ENCODE data around the gene NXPE3. TPM values are rescaled to one million over a fixed set of nuclear protein-coding genes. Genes with fewer than 3 reads are reported as not detected.
A peak's percentile ranks its signal among the peaks of the same experiment; 100 is the strongest.
"Not testable (repeated sequence)": the region's sequence is repeated elsewhere in the genome, so short reads cannot be mapped to it uniquely, and the experiment has no call there.

The NXPE3 gene
- total RNA-seq, 3 donors from 2014 or later (not counting 1 experiment from before 2014, with no cell fraction given) = 17.0 to 27.1 (median 21.1) TPM

DNA sequence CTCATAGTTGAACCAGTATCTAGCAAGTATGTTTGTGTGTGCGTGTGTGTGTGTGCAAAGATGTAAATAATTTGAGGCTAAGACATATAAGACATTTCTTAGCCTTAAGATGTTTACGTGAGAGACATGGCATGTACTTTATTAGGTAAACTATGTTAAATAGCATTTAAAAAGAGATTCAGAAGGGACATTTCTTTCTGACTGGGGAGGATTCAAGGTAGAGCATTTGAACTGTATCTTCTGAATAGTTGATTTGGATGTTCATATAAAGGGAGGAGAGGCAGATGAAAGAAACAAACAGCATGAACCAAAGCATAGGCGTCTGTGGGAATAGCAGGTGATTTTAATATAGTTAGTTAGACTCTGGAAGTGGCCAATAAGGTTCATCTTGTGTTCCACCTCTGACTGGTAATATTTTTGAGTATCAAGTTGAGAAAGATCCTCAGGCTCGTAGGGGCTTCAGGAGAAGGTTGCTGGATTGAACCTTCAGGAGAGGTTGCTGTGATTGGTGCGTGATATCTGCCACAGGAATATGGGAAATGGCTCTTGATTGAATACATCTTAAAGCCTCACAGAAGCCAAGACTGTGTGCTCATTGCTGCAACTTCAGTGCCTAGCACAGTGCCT is 82.9 kb downstream of the NXPE3 start:
- Histone ChIP-seq H3K9me3 (ENCODE audit: control insufficient read depth, insufficient read depth, low read length) (no peaks in the 10 kb centered on the region), H3K4me1 (ENCODE audit: control insufficient read depth, insufficient read depth, low read length) (no peaks in the 10 kb centered on the region), H3K4me3 (ENCODE audit: low read length) (no peak overlapping the region), H3K27me3 (ENCODE audit: control insufficient read depth, insufficient read depth, low read length) (no peaks in the 10 kb centered on the region), H3K36me3 (ENCODE audit: control insufficient read depth, insufficient read depth, low read length) (peaks cover 47% of the 10 kb centered on the region), H3K27ac (ENCODE audit: low read length) (no peak overlapping the region)
- DNase-seq (no peak), ATAC-seq (peak in 2 of 3 donors; percentile 4 to 12)
- Mint-ChIP-seq H3K27me3 (ENCODE audit: low read depth in 2 of 2) (no peaks in the 10 kb centered on the region), H3K4me3 (peak overlapping the region; percentile 28), H3K27ac (peak overlapping the region; percentile 8 to 59), H3K36me3 (peaks cover 28% of the 10 kb centered on the region), H3K9me3 (no peaks in the 10 kb centered on the region), H3K4me1 (peaks cover 8 to 17% of the 10 kb centered on the region in 2 donors)
- WGBS (ENCODE audit: insufficient coverage) = 93% methylated on average over 4 of the region's 5 CpGs
- TF ChIP-seq, protein P1, sequence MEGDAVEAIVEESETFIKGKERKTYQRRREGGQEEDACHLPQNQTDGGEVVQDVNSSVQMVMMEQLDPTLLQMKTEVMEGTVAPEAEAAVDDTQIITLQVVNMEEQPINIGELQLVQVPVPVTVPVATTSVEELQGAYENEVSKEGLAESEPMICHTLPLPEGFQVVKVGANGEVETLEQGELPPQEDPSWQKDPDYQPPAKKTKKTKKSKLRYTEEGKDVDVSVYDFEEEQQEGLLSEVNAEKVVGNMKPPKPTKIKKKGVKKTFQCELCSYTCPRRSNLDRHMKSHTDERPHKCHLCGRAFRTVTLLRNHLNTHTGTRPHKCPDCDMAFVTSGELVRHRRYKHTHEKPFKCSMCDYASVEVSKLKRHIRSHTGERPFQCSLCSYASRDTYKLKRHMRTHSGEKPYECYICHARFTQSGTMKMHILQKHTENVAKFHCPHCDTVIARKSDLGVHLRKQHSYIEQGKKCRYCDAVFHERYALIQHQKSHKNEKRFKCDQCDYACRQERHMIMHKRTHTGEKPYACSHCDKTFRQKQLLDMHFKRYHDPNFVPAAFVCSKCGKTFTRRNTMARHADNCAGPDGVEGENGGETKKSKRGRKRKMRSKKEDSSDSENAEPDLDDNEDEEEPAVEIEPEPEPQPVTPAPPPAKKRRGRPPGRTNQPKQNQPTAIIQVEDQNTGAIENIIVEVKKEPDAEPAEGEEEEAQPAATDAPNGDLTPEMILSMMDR (IDR thresholded peaks at IDR 0.05) = no peak
- intact Hi-C loops (cut with micrococcal nuclease) = no loop called here

DNA sequence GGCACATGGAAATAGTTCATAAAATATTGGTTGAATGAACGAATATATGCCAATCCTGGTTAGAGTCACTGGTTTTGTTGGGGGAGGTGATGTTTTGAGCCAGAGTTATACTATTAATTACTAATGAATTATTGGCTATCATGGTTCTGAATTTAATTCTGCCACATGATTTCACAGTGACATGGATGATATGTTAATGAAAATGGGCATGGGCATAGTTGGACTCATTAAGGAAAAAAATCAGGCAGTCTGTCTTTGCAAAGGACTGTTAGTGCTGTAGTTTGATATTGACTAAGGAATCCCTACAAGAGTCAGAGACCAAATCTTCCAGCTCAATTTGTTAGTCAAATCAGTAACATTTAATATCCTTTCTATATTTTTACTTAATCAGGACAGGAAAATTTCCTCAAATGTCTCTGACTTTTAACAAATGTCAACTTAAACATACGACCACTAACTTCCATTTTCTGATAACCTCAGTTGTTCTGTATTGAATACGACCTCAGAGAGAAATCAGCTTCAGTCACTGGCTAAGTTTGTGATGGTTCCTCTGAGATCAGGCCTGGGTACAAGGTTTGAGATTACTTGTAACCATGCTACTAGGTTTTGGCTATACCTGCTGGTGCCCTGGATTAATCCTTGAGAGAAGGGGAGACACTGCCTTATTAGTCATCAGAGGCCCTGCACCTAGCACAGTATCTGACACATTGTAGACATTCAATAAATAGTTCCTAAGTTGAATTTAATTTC is 83.6 kb downstream of the NXPE3 start:
- Histone ChIP-seq H3K36me3 (ENCODE audit: control insufficient read depth, insufficient read depth, low read length) (peaks cover 41% of the 10 kb centered on the region), H3K4me3 (ENCODE audit: low read length) (no peak overlapping the region), H3K9me3 (ENCODE audit: control insufficient read depth, insufficient read depth, low read length) (no peaks in the 10 kb centered on the region), H3K4me1 (ENCODE audit: control insufficient read depth, insufficient read depth, low read length) (no peaks in the 10 kb centered on the region), H3K27ac (ENCODE audit: low read length) (no peak overlapping the region), H3K27me3 (ENCODE audit: control insufficient read depth, insufficient read depth, low read length) (no peaks in the 10 kb centered on the region)
- 86% methylated on average over 3 of the region's 3 CpGs for WGBS (ENCODE audit: insufficient coverage)
- Mint-ChIP-seq H3K4me1 (peaks cover 2 to 17% of the 10 kb centered on the region in 2 donors), H3K4me3 (peak overlapping the region; percentile 28), H3K36me3 (peaks cover 28% of the 10 kb centered on the region), H3K9me3 (no peaks in the 10 kb centered on the region), H3K27me3 (ENCODE audit: low read depth in 2 of 2) (no peaks in the 10 kb centered on the region), H3K27ac (peak overlapping the region; percentile 8 to 59)
- TF ChIP-seq, protein P1 (IDR thresholded peaks at IDR 0.05) = no peak
- ATAC-seq (peak; percentile 17 to 30 (median 25)), DNase-seq (no peak)
- intact Hi-C loops (cut with micrococcal nuclease) = no loop called here

GRCh38 chr3:101864926-101865325 is 85.9 kb downstream of the NXPE3 start:
- H3K4me1 Mint-ChIP-seq; H3K27me3 ChIP-seq (ENCODE audit: control insufficient read depth, insufficient read depth, low read length); H3K4me3 Mint-ChIP-seq; H3K4me3 ChIP-seq (ENCODE audit: low read length); intact Hi-C loops (cut with micrococcal nuclease); DNase-seq; H3K9me3 Mint-ChIP-seq; H3K9me3 ChIP-seq (ENCODE audit: control insufficient read depth, insufficient read depth, low read length); H3K4me1 ChIP-seq (ENCODE audit: control insufficient read depth, insufficient read depth, low read length); ATAC-seq; H3K27me3 Mint-ChIP-seq (ENCODE audit: low read depth in 2 of 2); H3K27ac ChIP-seq (ENCODE audit: low read length): not testable (repeated sequence)
- Mint-ChIP-seq H3K36me3 (peaks cover 11% of the 10 kb centered on the region), H3K27ac (peak overlapping the region in 1 of 2 donors; percentile 59)
- 94% methylated on average over 7 of the region's 7 CpGs for WGBS (ENCODE audit: insufficient coverage)
- H3K36me3 ChIP-seq (ENCODE audit: control insufficient read depth, insufficient read depth, low read length) = peaks cover 17% of the 10 kb centered on the region

DNA sequence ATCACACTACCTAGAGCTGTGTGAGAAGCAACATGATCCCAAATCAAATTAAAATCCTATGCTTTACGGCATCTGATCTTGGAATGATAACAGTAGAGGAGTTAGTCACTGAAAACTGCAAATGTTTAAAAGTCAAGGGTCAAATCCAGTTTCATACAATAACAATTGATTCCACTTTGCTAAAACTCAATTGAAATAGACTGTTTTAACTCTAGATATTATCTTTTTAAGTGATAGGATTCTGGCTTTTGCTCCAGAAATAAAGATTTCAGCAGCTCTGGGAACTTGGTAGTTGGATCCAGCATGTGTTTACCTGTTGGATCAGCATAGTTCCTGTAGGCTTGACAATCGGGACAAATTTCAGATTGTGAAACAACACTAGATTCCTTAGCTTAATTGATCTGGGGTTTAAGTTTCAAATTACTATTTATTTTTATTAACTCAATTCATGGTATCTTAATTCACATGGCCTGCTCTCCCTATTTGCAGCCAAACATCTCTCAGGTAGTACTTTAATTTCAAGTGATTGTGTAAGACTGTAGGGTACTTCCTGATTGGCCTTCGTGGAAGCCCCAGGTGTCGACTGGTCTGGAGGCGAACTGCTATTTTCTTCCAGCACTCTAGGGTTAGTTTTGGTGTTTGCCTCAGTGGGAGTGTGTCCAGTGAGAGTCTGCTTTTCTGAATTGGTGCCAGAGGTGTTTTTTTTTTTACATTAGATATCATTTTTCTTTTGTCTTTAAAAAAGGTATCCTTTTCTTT is 86.9 kb downstream of the NXPE3 start:
- H3K36me3 ChIP-seq (ENCODE audit: control insufficient read depth, insufficient read depth, low read length) = peaks cover 8% of the 10 kb centered on the region
- Mint-ChIP-seq H3K4me1 (peaks cover 0 to 9% of the 10 kb centered on the region in 2 donors), H3K9me3 (no peaks in the 10 kb centered on the region), H3K36me3 (peaks cover 11% of the 10 kb centered on the region), H3K27me3 (ENCODE audit: low read depth in 2 of 2) (no peaks in the 10 kb centered on the region), H3K4me3 (no peak overlapping the region), H3K27ac (peak overlapping the region in 1 of 2 donors; percentile 36)
- TF ChIP-seq, protein P1 (IDR thresholded peaks at IDR 0.05) = no peak
- H3K9me3 ChIP-seq (ENCODE audit: control insufficient read depth, insufficient read depth, low read length) = no peaks in the 10 kb centered on the region
- no peak overlapping the region for H3K4me3 ChIP-seq (ENCODE audit: low read length)
- 61% methylated on average over 3 of the region's 5 CpGs for WGBS (ENCODE audit: insufficient coverage)
- DNase-seq = no peak
- H3K4me1 ChIP-seq (ENCODE audit: control insufficient read depth, insufficient read depth, low read length) = no peaks in the 10 kb centered on the region
- intact Hi-C loops (cut with micrococcal nuclease) = no loop called here
- no peaks in the 10 kb centered on the region for H3K27me3 ChIP-seq (ENCODE audit: control insufficient read depth, insufficient read depth, low read length)
- H3K27ac ChIP-seq (ENCODE audit: low read length) = no peak overlapping the region
- ATAC-seq = no peak
